Adrenal gland (tissue), 12 donors: Measurements from ENCODE around the gene ELOVL7. TPM values are rescaled to one million over a fixed set of nuclear protein-coding genes. Genes with fewer than 3 reads are reported as not detected.

Source experiments
- DNase-seq, 7 donors: peaks; one replicate each; pipeline ENCODE4 v3.0.0-alpha.2; 2019 to 2020
- H3K27ac ChIP-seq, 5 donors: fragments of 200-600 bp; sonication (generic) in 4 of 5; 1 replicate in 3 of 5; 2 replicates in 2 of 5; pipeline versions ENCODE4 v1.5.1 to v1.8.0; 2016 to 2020; ENCODE audit warnings: mild to moderate bottlenecking in 1 of 5
- H3K27me3 ChIP-seq: fragments of 200-600 bp; 2 replicates; pipeline ENCODE4 v1.8.0; 2021
- H3K36me3 ChIP-seq, 2 donors: fragments of 200-600 bp; replicated peaks in 1 of 2; 1 replicate in 1 of 2; 2 replicates in 1 of 2; pipeline versions ENCODE4 v1.5.1 to v1.8.0; 2018 to 2022
- H3K4me1 ChIP-seq, 2 donors: fragments of 200-600 bp; replicated peaks in 1 of 2; 1 replicate in 1 of 2; 2 replicates in 1 of 2; pipeline versions ENCODE4 v1.5.1 to v1.8.0; 2018 to 2021
- H3K4me3 ChIP-seq, 4 donors: fragments of 200-600 bp; sonication (generic) in 3 of 4; one replicate each; pipeline ENCODE4 v1.5.1; 2016 to 2018
- H3K9me3 ChIP-seq, 3 donors: fragments of 200-600 bp; sonication (generic) in 1 of 3; replicated peaks in 1 of 3; 1 replicate in 2 of 3; 2 replicates in 1 of 3; pipeline versions ENCODE4 v1.5.1 to v1.8.0; 2016 to 2021
- POLR2A ChIP-seq, 2 donors: fragments of 450-650 bp; IDR thresholded peaks; one replicate each; pipeline ENCODE4 v1.6.1; 2017; ENCODE audit warnings: antibody characterized with exemption in 2 of 2, mild to moderate bottlenecking in 2 of 2, moderate library complexity in 1 of 2
- WGBS, 4 donors: extraction: QIAGEN DNeasy Blood & Tissue Kit in 2 of 4; methylation state at CpG; one replicate each; pipeline versions ENCODE4 v1.1.5 to v1.1.7; 2013 to 2017; 5-methylcytosine and 5-hydroxymethylcytosine counted together
- intact Hi-C, 2 donors: fragments of 100-400 bp; cut with DNase I; formaldehyde crosslinking; loops; one replicate each; pipeline versions ENCODE4 v1.14.1 to v1.15.0; 2022 to 2023
- polyA plus RNA-seq, 3 donors: library from polyadenylated mRNA; stranded (reverse); fragments of 200-250 nt in 2 of 3; fragments of 350-450 nt in 1 of 3; fragmentation: Illumina TruSeq in 1 of 3; extraction: RNeasy Lipid Tissue Mini Kit (QIAGEN cat#74804) in 1 of 3; gene quantifications; one replicate each; pipeline ENCODE4 v1.2.3, GENCODE V29; 2013 to 2014
- total RNA-seq, 9 donors: library from RNA; depleted of rRNA in 4 of 9; stranded (reverse); fragments of >200 nt in 4 of 9; fragments of 120-200 nt in 1 of 9; fragmentation: NEBNext Ultra II Directional in 1 of 9; extraction: Animal tissue kit (Norgen Biotek cat#: 25700) in 1 of 9; gene quantifications; one replicate each; pipeline versions ENCODE4 v1.1.0 to v1.2.4, GENCODE V29; 2013 to 2023
- TF ChIP-seq, protein P1 (sequence below), 6 experiments: fragments of 450-650 bp in 4 of 6; fragments of 200-600 bp in 2 of 6; sonication (generic) in 1 of 6; IDR thresholded peaks; 1 replicate in 5 of 6; 2 replicates in 1 of 6; pipeline versions ENCODE4 v1.5.1 to v1.8.0; 2016 to 2021; ENCODE audit warnings: antibody characterized with exemption in 6 of 6, mild to moderate bottlenecking in 2 of 6, moderate library complexity in 1 of 6
- donor health status: healthy with polysubstance abuse.
- donor health status: Bipolar disorder and iron deficiency.
- donor health status: DM: yes; HTN: yes; CAD: no.
- donor health status: DM: no; HTN: no; CAD: no.
- donor health status: DM: no; HTN: no; CAD: no.
- donor health status: DM: yes; HTN: yes; CAD: no.

ELOVL7 gene
- total and polyA plus RNA-seq, 12 donors: 0.88 to 5.1 (median 3.0) TPM

GRCh38 chr5:60842871-60843385, 1.1 kb downstream of the ELOVL7 start:
- Histone ChIP-seq H3K27me3 (peaks cover 3% of the 10 kb centered on the region), H3K36me3 (no peaks in the 10 kb centered on the region), H3K27ac (no peak overlapping the region), H3K4me3 (peak overlapping the region in 2 of 4 donors; percentile 51 to 80), H3K4me1 (peaks cover 3 to 13% of the 10 kb centered on the region in 2 donors), H3K9me3 (no peaks in the 10 kb centered on the region)
- TF ChIP-seq, protein P1, sequence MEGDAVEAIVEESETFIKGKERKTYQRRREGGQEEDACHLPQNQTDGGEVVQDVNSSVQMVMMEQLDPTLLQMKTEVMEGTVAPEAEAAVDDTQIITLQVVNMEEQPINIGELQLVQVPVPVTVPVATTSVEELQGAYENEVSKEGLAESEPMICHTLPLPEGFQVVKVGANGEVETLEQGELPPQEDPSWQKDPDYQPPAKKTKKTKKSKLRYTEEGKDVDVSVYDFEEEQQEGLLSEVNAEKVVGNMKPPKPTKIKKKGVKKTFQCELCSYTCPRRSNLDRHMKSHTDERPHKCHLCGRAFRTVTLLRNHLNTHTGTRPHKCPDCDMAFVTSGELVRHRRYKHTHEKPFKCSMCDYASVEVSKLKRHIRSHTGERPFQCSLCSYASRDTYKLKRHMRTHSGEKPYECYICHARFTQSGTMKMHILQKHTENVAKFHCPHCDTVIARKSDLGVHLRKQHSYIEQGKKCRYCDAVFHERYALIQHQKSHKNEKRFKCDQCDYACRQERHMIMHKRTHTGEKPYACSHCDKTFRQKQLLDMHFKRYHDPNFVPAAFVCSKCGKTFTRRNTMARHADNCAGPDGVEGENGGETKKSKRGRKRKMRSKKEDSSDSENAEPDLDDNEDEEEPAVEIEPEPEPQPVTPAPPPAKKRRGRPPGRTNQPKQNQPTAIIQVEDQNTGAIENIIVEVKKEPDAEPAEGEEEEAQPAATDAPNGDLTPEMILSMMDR (IDR thresholded peaks at IDR 0.05): no peak
- no peak for TF ChIP-seq POLR2A (IDR thresholded peaks at IDR 0.05)
- WGBS, 4 donors: 6 to 16% (median 10%) methylated on average over 19 to 26 of the region's 26 CpGs
- intact Hi-C loops: no loop called here
- DNase-seq: peak in 1 of 7 donors; percentile 18

- intact Hi-C loops: no loop called here
- 82 to 86% (median 83%) methylated on average over 2 of the region's 2 CpGs for WGBS, 4 donors
These were observed 2.7 kb downstream of the ELOVL7 start for GRCh38 chr5:60841361-60841760.

DNA sequence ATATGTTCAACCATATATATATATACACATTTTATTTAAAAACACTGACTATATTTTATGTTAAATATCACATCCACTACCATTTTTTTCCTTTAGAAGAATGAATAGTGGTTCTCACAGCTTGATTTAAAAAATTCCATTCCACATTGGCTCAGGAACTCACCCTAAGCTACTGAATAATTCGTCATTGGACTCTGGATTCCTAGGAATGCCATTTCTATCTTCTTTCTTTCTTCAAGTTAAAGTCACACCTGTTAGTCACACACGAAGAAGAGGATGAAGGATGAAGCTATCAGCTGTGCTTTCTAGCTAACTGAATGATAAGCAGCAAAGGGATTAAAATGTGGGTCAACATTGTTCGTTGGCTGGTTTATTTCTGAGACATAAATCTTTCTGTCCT, 7.9 kb downstream of the ELOVL7 start:
- Histone ChIP-seq H3K4me3 (no peak overlapping the region), H3K27me3 (no peaks in the 10 kb centered on the region), H3K27ac (no peak overlapping the region), H3K36me3 (no peaks in the 10 kb centered on the region), H3K9me3 (no peaks in the 10 kb centered on the region), H3K4me1 (no peaks in the 10 kb centered on the region)
- 36 to 42% (median 39%) methylated on average over 3 of the region's 3 CpGs for WGBS, 4 donors
- TF ChIP-seq POLR2A (IDR thresholded peaks at IDR 0.05): no peak
- TF ChIP-seq, protein P1 (IDR thresholded peaks at IDR 0.05): no peak
- intact Hi-C loops: no loop called here
- DNase-seq: no peak

More at GRCh38 chr5:60841361-60841760, 2.7 kb downstream of the ELOVL7 start:
- no peak for DNase-seq
- no peak for TF ChIP-seq POLR2A (IDR thresholded peaks at IDR 0.05)
- TF ChIP-seq, protein P1 (IDR thresholded peaks at IDR 0.05): no peak
- Histone ChIP-seq H3K36me3 (no peaks in the 10 kb centered on the region), H3K4me1 (peaks cover 3 to 13% of the 10 kb centered on the region in 2 donors), H3K4me3 (no peak overlapping the region), H3K9me3 (no peaks in the 10 kb centered on the region), H3K27me3 (peaks cover 3% of the 10 kb centered on the region), H3K27ac (no peak overlapping the region)

DNA sequence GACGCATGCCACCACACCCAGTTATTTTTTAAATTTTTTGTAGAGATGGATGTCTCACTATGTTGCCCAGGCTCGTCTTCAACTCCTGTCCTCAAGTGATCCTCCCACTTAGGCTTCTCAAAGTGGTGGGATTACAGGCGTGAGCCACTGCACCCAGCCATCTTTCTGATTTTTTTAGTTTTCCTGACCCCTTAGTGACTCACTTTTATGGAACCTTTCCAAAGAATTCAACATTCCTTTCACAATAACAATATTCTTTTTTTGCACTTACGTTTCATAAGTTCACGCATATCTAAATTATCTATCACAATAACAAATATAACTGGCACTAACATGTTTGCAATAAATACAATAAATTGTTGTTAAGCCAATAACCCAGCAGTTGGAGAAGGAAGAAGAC, 8.5 kb downstream of the ELOVL7 start:
- H3K27ac ChIP-seq: no peak overlapping the region
- intact Hi-C loops: no loop called here
- no peaks in the 10 kb centered on the region for H3K9me3 ChIP-seq
- no peaks in the 10 kb centered on the region for H3K4me1 ChIP-seq
- DNase-seq: no peak
- no peaks in the 10 kb centered on the region for H3K27me3 ChIP-seq
- WGBS, 4 donors: 70 to 80% (median 73%) methylated on average over 5 of the region's 5 CpGs
- H3K4me3 ChIP-seq: no peak overlapping the region
- no peak for TF ChIP-seq POLR2A (IDR thresholded peaks at IDR 0.05)
- TF ChIP-seq, protein P1 (IDR thresholded peaks at IDR 0.05): no peak
- H3K36me3 ChIP-seq: no peaks in the 10 kb centered on the region
